HepG2 (cell line): ENCODE data around the gene TECPR1. TPM values are rescaled to one million over a fixed set of nuclear protein-coding genes. Genes with fewer than 3 reads are reported as not detected.

ENCODE experiments used
- ATAC-seq: fragments of 200-7000 bp; cut with Tn5 transposase; 3 replicates; pipeline ENCODE4 v1.9.1; 2020; ENCODE audit warnings: mild to moderate bottlenecking, moderate library complexity
- BruUV-seq: library from RNA; stranded (reverse); fragments of 400-500 nt; replicated peaks from 2 replicates; lab custom pipeline; 2021; lab: Mats Ljungman, UMichigan
- CTCF ChIA-PET: fragments of 300-600 bp; formaldehyde crosslinking; extraction: SDS; loops from one replicate; lab custom pipeline; 2021; ENCODE audit warnings: low total read pairs, inconsistent platforms, low intra/inter-chr PET ratio; lab: Yijun Ruan, JAX
- POLR2A ChIA-PET: fragments of 350-600 bp; sonication (Branson Sonifier 250); formaldehyde crosslinking; loops from one replicate; lab custom pipeline; 2020; ENCODE audit warnings: antibody characterized with exemption, inconsistent platforms; lab: Yijun Ruan, JAX
- DNase-seq: peaks from one replicate; pipeline ENCODE4 v3.0.0-alpha.2; 2015; ENCODE audit warnings: low spot score
- FAIRE-seq: peaks from 3 replicates; lab custom pipeline; 2011; peaks lifted over from hg19 to GRCh38; lab: Jason Lieb, UNC
- H2AFZ ChIP-seq: one replicate; pipeline ENCODE4 v1.6.1; 2011; ENCODE audit warnings: low read length, inconsistent platforms
- H3K27ac ChIP-seq: fragments of 300-600 bp; 3 replicates; pipeline ENCODE4 v1.8.0; 2011; ENCODE audit warnings: mixed run types, mild to moderate bottlenecking, mixed read lengths, low read length, inconsistent platforms; ENCODE audit not compliant: insufficient read depth; ENCODE audit errors: extremely low read length
- H3K27me3 ChIP-seq, 2 experiments: fragments of 200-600 bp in 1 of 2; 2 replicates in 1 of 2; 3 replicates in 1 of 2; pipeline versions ENCODE4 v1.6.0 to v1.8.0; 2011; ENCODE audit warnings: low read length in 2 of 2, mild to moderate bottlenecking in 2 of 2, moderate library complexity in 2 of 2, inconsistent platforms in 1 of 2; ENCODE audit not compliant: insufficient read depth in 2 of 2, control insufficient read depth in 1 of 2
- H3K36me3 ChIP-seq, 2 experiments: fragments of 200-600 bp in 1 of 2; replicated peaks in 1 of 2; 2 replicates in 1 of 2; 3 replicates in 1 of 2; pipeline versions ENCODE4 v1.5.1 to v1.8.0; 2011; ENCODE audit warnings: low read length in 2 of 2, inconsistent platforms in 1 of 2; ENCODE audit not compliant: insufficient read depth in 2 of 2, control insufficient read depth in 1 of 2
- H3K4me1 ChIP-seq: 2 replicates; pipeline ENCODE4 v1.5.1; 2012; ENCODE audit warnings: low read length, inconsistent platforms; ENCODE audit not compliant: insufficient read depth
- H3K4me2 ChIP-seq: 2 replicates; pipeline ENCODE4 v1.6.0; 2011; ENCODE audit warnings: low read depth, low read length, inconsistent platforms
- H3K4me3 ChIP-seq, 3 experiments: fragments of 200-600 bp in 1 of 3; sonication (generic), shearing (Covaris generic) in 1 of 3; replicated peaks in 1 of 3; 2 replicates each; pipeline ENCODE4 v1.5.1; 2011 to 2016; ENCODE audit warnings: low read length in 3 of 3, inconsistent platforms in 2 of 3, low read depth in 2 of 3, mild to moderate bottlenecking in 2 of 3, control low read depth in 1 of 3, mixed read lengths in 1 of 3; ENCODE audit not compliant: insufficient read depth in 1 of 3
- H3K79me2 ChIP-seq: one replicate; pipeline ENCODE4 v1.6.1; 2011; ENCODE audit warnings: low read length, inconsistent platforms; ENCODE audit not compliant: insufficient read depth
- H3K9ac ChIP-seq: 2 replicates; pipeline ENCODE4 v1.6.0; 2011; ENCODE audit warnings: mild to moderate bottlenecking, low read depth, low read length, inconsistent platforms; ENCODE audit not compliant: insufficient read depth
- H3K9me3 ChIP-seq: 2 replicates; pipeline ENCODE4 v1.5.1; 2012; ENCODE audit warnings: mild to moderate bottlenecking, low read length
- H4K20me1 ChIP-seq: 2 replicates; pipeline ENCODE4 v1.6.0; 2011; ENCODE audit warnings: inconsistent platforms, mild to moderate bottlenecking, low read length, moderate library complexity; ENCODE audit not compliant: insufficient read depth
- CBX1 ChIP-seq: IDR thresholded peaks from one replicate; pipeline ENCODE4 v1.6.1; 2016; ENCODE audit warnings: antibody characterized with exemption, low read depth
- HNF4A ChIP-seq: sonication (generic); formaldehyde crosslinking; IDR thresholded peaks from 2 replicates; pipeline ENCODE4 v1.4.0; 2020; ENCODE audit warnings: missing genetic modification reagents
- KLF6 ChIP-seq: IDR thresholded peaks from 2 replicates; pipeline ENCODE4 v1.8.0; 2016; ENCODE audit warnings: missing biosample characterization, missing genetic modification reagents
- NBN ChIP-seq: fragments of 450-650 bp; conservative IDR thresholded peaks from 2 replicates; pipeline ENCODE4 v1.6.1; 2017
- PHF20 ChIP-seq: sonication (generic); formaldehyde crosslinking; IDR thresholded peaks from 2 replicates; pipeline ENCODE4 v1.5.0; 2020; ENCODE audit warnings: mild to moderate bottlenecking, missing genetic modification reagents
- POLR2AphosphoS2 ChIP-seq: IDR thresholded peaks from 2 replicates; pipeline ENCODE4 v1.6.1; 2011; ENCODE audit warnings: low read depth, low read length, improper control_type of control experiment
- RAD51 ChIP-seq: fragments of 450-650 bp; IDR thresholded peaks from 2 replicates; pipeline ENCODE4 v1.6.1; 2016; ENCODE audit warnings: borderline replicate concordance
- RBFOX2 ChIP-seq: fragments of 200-400 bp; formaldehyde crosslinking; IDR thresholded peaks from 2 replicates; pipeline ENCODE4 v1.6.1; 2017; ENCODE audit warnings: low read depth, mild to moderate bottlenecking, low read length
- RFXAP ChIP-seq: sonication (generic); formaldehyde crosslinking; IDR thresholded peaks from 2 replicates; pipeline ENCODE4 v1.4.0; 2020; ENCODE audit warnings: missing genetic modification reagents, borderline replicate concordance
- SAFB2 ChIP-seq: sonication (generic); formaldehyde crosslinking; IDR thresholded peaks from 2 replicates; pipeline ENCODE4 v1.5.1; 2020; ENCODE audit warnings: missing genetic modification reagents, low read depth, mild to moderate bottlenecking, borderline replicate concordance
- SETDB1 ChIP-seq: sonication (generic); formaldehyde crosslinking; IDR thresholded peaks from 2 replicates; pipeline ENCODE4 v1.5.1; 2020; ENCODE audit warnings: missing genetic modification reagents, mild to moderate bottlenecking, borderline replicate concordance
- TCF12 ChIP-seq, 2 experiments: fragments of 450-650 bp in 1 of 2; sonication (generic) in 1 of 2; formaldehyde crosslinking in 1 of 2; IDR thresholded peaks; 2 replicates each; pipeline versions ENCODE4 v1.6.1 to v1.8.0; 2017 to 2022; ENCODE audit warnings: antibody characterized with exemption in 1 of 2, mild to moderate bottlenecking in 1 of 2, missing genetic modification reagents in 1 of 2, moderate library complexity in 1 of 2
- THAP7 ChIP-seq: sonication (generic); formaldehyde crosslinking; IDR thresholded peaks from 2 replicates; pipeline ENCODE4 v1.8.1; 2023; ENCODE audit warnings: mild to moderate bottlenecking, missing genetic modification reagents
- ZNF737 ChIP-seq: sonication (generic); formaldehyde crosslinking; IDR thresholded peaks from 2 replicates; pipeline ENCODE4 v1.5.0; 2020; ENCODE audit warnings: missing genetic modification reagents, mild to moderate bottlenecking, borderline replicate concordance
- ZNF878 ChIP-seq: sonication (generic); formaldehyde crosslinking; IDR thresholded peaks from 2 replicates; pipeline ENCODE4 v1.8.1; 2023; ENCODE audit warnings: mild to moderate bottlenecking, missing genetic modification reagents, moderate library complexity
- WGBS: methylation state at CpG from one replicate; pipeline ENCODE4 v1.1.6; 2017; ENCODE audit warnings: low lambda C conversion rate; 5-methylcytosine and 5-hydroxymethylcytosine counted together
- in situ Hi-C: cut with HindIII; loops from 2 replicates; pipeline ENCODE4 v1.10.0; 2017; ENCODE audit warnings: low pct_unique_long_range_greater_than_20kb; ENCODE audit not compliant: extremely low pct_ligation_motif_present
- intact Hi-C: fragments of 100-400 bp; cut with micrococcal nuclease; formaldehyde crosslinking; loops from one replicate; pipeline ENCODE4 v1.10.0; 2022; ENCODE audit not compliant: unreplicated experiment
- polyA plus RNA-seq, 8 experiments: library from polyadenylated mRNA; depleted of rRNA in 3 of 8; stranded (reverse) in 7 of 8; unstranded in 1 of 8; fragments of >200 nt; fragmentation: Illumina TruSeq in 4 of 8; extraction: Trizol in 4 of 8; gene quantifications; 2 replicates each; pipeline versions ENCODE4 v1.2.1 to v1.2.3, GENCODE V29; 2011 to 2016; ENCODE audit warnings: low read depth in 4 of 8, missing spikeins in 1 of 8, mixed read lengths in 1 of 8; ENCODE audit not compliant: insufficient read depth in 1 of 8
- total RNA-seq, 5 experiments: library from RNA; depleted of rRNA; stranded (reverse); fragments of >200 nt; fragmentation: Illumina TruSeq; extraction: Trizol; gene quantifications; 2 replicates each; pipeline ENCODE4 v1.2.3, GENCODE V29; 2016; ENCODE audit warnings: low read depth in 1 of 5
- TF ChIP-seq, protein P1 (sequence below): sonication (generic); formaldehyde crosslinking; IDR thresholded peaks from 2 replicates; pipeline ENCODE4 v1.5.1; 2020; ENCODE audit warnings: mild to moderate bottlenecking, missing genetic modification reagents, borderline replicate concordance

Gene TECPR1
- total and polyA plus RNA-seq, 2 of the 13 experiments (the other 11 are each of a cell fraction or from before 2014, with no cell fraction given) = 2.3 to 6.3 TPM

GRCh38 chr7:98242934-98243333, 9.1 kb downstream of the TECPR1 start:
- 91% methylated on average over 4 of the region's 4 CpGs for WGBS
- intact Hi-C loops = no loop called here
- BruUV-seq = no TSS peak

More at GRCh38 chr7:98242934-98243333, 9.1 kb downstream of the TECPR1 start:
- ATAC-seq = no peak
- H2AFZ ChIP-seq = no peak overlapping the region
- H3K4me3 ChIP-seq = no peak overlapping the region
- H3K4me2 ChIP-seq = no peak overlapping the region
- H4K20me1 ChIP-seq = no peaks in the 10 kb centered on the region
- no peaks in the 10 kb centered on the region for H3K9me3 ChIP-seq
- ChIA-PET CTCF (no interaction called here), POLR2A (no interaction called here)
- TF ChIP-seq CBX1 = no peak
- TF ChIP-seq KLF6 (CRISPR knock-in tag) = no peak
- TF ChIP-seq RBFOX2 = no peak
- TF ChIP-seq ZNF878 (CRISPR knock-in tag) = no peak
- no peak for TF ChIP-seq TCF12 (IDR thresholded peaks at IDR 0.05)
- no peak for TF ChIP-seq TCF12 (CRISPR knock-in tag; IDR thresholded peaks at IDR 0.05)
- TF ChIP-seq PHF20 (CRISPR knock-in tag) = no peak
- TF ChIP-seq, protein P1, sequence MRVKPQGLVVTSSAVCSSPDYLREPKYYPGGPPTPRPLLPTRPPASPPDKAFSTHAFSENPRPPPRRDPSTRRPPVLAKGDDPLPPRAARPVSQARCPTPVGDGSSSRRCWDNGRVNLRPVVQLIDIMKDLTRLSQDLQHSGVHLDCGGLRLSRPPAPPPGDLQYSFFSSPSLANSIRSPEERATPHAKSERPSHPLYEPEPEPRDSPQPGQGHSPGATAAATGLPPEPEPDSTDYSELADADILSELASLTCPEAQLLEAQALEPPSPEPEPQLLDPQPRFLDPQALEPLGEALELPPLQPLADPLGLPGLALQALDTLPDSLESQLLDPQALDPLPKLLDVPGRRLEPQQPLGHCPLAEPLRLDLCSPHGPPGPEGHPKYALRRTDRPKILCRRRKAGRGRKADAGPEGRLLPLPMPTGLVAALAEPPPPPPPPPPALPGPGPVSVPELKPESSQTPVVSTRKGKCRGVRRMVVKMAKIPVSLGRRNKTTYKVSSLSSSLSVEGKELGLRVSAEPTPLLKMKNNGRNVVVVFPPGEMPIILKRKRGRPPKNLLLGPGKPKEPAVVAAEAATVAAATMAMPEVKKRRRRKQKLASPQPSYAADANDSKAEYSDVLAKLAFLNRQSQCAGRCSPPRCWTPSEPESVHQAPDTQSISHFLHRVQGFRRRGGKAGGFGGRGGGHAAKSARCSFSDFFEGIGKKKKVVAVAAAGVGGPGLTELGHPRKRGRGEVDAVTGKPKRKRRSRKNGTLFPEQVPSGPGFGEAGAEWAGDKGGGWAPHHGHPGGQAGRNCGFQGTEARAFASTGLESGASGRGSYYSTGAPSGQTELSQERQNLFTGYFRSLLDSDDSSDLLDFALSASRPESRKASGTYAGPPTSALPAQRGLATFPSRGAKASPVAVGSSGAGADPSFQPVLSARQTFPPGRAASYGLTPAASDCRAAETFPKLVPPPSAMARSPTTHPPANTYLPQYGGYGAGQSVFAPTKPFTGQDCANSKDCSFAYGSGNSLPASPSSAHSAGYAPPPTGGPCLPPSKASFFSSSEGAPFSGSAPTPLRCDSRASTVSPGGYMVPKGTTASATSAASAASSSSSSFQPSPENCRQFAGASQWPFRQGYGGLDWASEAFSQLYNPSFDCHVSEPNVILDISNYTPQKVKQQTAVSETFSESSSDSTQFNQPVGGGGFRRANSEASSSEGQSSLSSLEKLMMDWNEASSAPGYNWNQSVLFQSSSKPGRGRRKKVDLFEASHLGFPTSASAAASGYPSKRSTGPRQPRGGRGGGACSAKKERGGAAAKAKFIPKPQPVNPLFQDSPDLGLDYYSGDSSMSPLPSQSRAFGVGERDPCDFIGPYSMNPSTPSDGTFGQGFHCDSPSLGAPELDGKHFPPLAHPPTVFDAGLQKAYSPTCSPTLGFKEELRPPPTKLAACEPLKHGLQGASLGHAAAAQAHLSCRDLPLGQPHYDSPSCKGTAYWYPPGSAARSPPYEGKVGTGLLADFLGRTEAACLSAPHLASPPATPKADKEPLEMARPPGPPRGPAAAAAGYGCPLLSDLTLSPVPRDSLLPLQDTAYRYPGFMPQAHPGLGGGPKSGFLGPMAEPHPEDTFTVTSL (CRISPR knock-in tag) = no peak
- no peak for TF ChIP-seq HNF4A (CRISPR knock-in tag)
- no peak for TF ChIP-seq RFXAP (CRISPR knock-in tag)
- no peak for TF ChIP-seq RAD51
- TF ChIP-seq NBN = no peak
- TF ChIP-seq POLR2AphosphoS2 = no peak
- no peak for TF ChIP-seq ZNF737 (CRISPR knock-in tag)
- TF ChIP-seq SAFB2 (CRISPR knock-in tag) = no peak
- TF ChIP-seq THAP7 (CRISPR knock-in tag) = no peak
- no peak for TF ChIP-seq SETDB1
- DNase-seq = no peak
- no peaks in the 10 kb centered on the region for H3K79me2 ChIP-seq
- FAIRE-seq = no peak
- no peaks in the 10 kb centered on the region for H3K27me3 ChIP-seq
- in situ Hi-C loops = loop anchor here (5.0 kb wide), 1 partner anchor 226 kb away; no protein-coding TSS in a partner anchor
- no peaks in the 10 kb centered on the region for H3K4me1 ChIP-seq
- no peaks in the 10 kb centered on the region; a peak in 1 of 5 replicates for H3K36me3 ChIP-seq
- H3K9ac ChIP-seq = no peak overlapping the region
- H3K27ac ChIP-seq = no peak overlapping the region
